GM18511 (cell line): ENCODE data around the gene SYNJ1.
"Not testable (repeated sequence)": the region's sequence is repeated elsewhere in the genome, so short reads cannot be mapped to it uniquely, and the experiment has no call there.

Experiments
- ATAC-seq: cut with Tn5 transposase; IDR thresholded peaks from one replicate; pipeline ENCODE4 v1.9.1; 2021; ENCODE audit warnings: mild to moderate bottlenecking, moderate library complexity; ENCODE audit not compliant: unreplicated experiment

SYNJ1 gene

GRCh38 chr21:32739946-32740345, 12.1 kb upstream of the SYNJ1 start:
- no peak for ATAC-seq

- ATAC-seq: not testable (repeated sequence)
These were observed 8.3 kb upstream of the SYNJ1 start for GRCh38 chr21:32736083-32736482.

GRCh38 chr21:32735524-32735923, 7.7 kb upstream of the SYNJ1 start:
- no peak for ATAC-seq

GRCh38 chr21:32733990-32734613, 6.3 kb upstream of the SYNJ1 start:
- no peak for ATAC-seq

GRCh38 chr21:32733356-32733755, 5.5 kb upstream of the SYNJ1 start:
- no peak for ATAC-seq

GRCh38 chr21:32732544-32732943, 4.7 kb upstream of the SYNJ1 start:
- no peak for ATAC-seq

- no peak for ATAC-seq
These were observed 1.0 kb upstream of the SYNJ1 start for GRCh38 chr21:32728848-32729247.

GRCh38 chr21:32728456-32728839, 635 bp upstream of the SYNJ1 start:
- no peak for ATAC-seq

GRCh38 chr21:32726839-32727686, 750 bp downstream of the SYNJ1 start:
- peak; percentile 25 for ATAC-seq

GRCh38 chr21:32719085-32719484, 8.7 kb downstream of the SYNJ1 start:
- no peak for ATAC-seq

GRCh38 chr21:32717851-32718316, 9.9 kb downstream of the SYNJ1 start:
- no peak for ATAC-seq

- no peak for ATAC-seq
These were observed 11.3 kb downstream of the SYNJ1 start for GRCh38 chr21:32716486-32716885.

- no peak for ATAC-seq
These were observed 14.1 kb downstream of the SYNJ1 start for GRCh38 chr21:32713726-32714125.

GRCh38 chr21:32712641-32713040, 15.2 kb downstream of the SYNJ1 start:
- ATAC-seq: no peak

GRCh38 chr21:32712043-32712442, 15.8 kb downstream of the SYNJ1 start:
- ATAC-seq: peak; percentile 98

- no peak for ATAC-seq
These were observed 16.8 kb downstream of the SYNJ1 start for GRCh38 chr21:32710987-32711386.

GRCh38 chr21:32710069-32710784, 17.6 kb downstream of the SYNJ1 start:
- ATAC-seq: no peak

- ATAC-seq: no peak
These were observed 19.7 kb downstream of the SYNJ1 start for GRCh38 chr21:32708069-32708468.

GRCh38 chr21:32705901-32706300, 21.9 kb downstream of the SYNJ1 start:
- no peak for ATAC-seq

- no peak for ATAC-seq
These were observed 22.7 kb downstream of the SYNJ1 start for GRCh38 chr21:32705139-32705538.

GRCh38 chr21:32702702-32703101, 25.1 kb downstream of the SYNJ1 start:
- ATAC-seq: no peak
